Right renal cortex interstitium (tissue), 3 donors: ENCODE results near the gene PIGM. TPM values are rescaled to one million over a fixed set of nuclear protein-coding genes. Genes with fewer than 3 reads are reported as not detected.

Experiments
- DNase-seq, 3 donors: peaks; one replicate each; pipeline ENCODE4 v3.0.0-alpha.2; 2013; ENCODE audit warnings: low read depth in 3 of 3, low spot score in 2 of 3
- polyA plus RNA-seq, 3 donors: library from polyadenylated mRNA; unstranded; fragments of 120-200 nt; gene quantifications; one replicate each; pipeline ENCODE4 v1.2.1, GENCODE V29; 2013; ENCODE audit not compliant: insufficient read length in 3 of 3

PIGM gene
- polyA plus RNA-seq, 3 donors: 11.5 to 12.2 (median 11.9) TPM

DNA sequence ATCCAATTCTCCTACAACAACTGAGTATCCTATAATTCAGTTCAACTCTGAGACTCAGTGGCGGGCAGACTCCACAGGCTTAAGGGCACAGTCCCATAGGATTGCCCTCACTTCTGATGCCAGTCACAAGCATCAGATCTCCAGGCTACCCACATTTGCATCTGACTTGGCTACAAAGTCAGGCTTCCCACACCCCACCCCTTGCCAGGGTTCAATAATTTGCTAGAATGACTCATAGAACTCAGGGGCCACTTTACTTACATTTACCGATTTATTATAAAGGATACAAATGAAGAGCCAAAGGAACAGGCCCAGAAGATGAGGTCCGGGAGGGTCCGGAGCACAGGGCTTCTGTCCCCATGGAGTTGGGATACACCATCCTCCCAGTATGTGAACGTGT is 41.8 kb downstream of the PIGM start:
- no peak for DNase-seq

DNA sequence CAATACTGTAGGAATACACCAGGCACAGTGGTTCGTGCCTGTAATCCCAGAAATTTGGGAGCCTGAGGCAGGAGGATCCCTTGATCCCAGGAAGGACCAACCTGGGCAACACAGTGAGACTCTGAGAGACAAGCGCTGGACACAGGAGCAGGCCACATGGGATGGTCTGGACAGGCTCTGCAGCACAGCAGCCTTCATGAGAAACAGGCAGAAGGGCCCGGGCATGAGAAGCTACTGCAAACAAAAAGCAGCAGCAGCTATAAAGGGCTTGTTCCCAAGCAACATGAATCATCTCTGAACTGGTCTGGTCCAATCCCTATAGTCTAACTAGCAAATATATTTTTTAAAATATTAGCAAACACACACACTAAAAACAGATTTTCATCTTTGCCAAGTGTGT is 42.2 kb downstream of the PIGM start:
- DNase-seq: no peak

DNA sequence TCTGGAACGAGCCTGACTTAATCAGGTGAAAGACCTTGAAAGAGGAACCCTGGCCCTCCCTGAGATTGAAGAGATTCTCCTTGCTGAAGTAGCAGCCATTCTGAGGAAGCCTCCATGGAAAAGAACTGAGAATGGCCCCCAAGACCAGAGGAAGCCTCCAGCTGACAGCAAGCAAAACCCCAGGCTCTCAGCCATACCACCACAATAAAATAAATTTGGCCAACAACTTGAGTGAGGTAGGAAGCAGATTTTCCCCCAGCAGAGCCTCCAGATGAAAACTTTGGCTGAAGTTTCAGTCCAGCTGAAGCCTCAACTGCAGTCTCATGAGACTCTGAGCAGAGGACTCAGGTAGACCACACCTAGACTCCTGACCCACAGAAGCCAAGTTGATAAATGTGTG is 43.8 kb downstream of the PIGM start:
- DNase-seq: no peak

DNA sequence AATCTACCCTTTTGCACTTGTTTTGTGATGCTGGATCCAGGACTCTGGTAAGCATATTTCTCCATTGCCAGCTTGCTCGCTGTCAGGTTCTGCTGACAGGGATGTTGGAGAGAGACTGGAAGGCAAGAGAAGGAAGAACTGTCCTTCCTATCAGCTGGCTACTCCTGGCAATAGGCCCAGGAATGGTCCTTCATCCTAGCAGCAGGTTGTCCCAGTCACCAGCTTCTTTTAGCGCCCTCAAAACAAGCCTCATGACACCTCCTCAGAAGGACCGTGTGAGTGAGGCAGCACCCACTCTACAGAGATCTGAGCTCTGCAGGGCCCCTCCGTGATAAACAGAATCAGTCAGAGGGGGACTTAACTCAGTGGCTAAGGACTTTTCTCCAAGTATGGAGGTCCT is 44.6 kb downstream of the PIGM start:
- no peak for DNase-seq

DNA sequence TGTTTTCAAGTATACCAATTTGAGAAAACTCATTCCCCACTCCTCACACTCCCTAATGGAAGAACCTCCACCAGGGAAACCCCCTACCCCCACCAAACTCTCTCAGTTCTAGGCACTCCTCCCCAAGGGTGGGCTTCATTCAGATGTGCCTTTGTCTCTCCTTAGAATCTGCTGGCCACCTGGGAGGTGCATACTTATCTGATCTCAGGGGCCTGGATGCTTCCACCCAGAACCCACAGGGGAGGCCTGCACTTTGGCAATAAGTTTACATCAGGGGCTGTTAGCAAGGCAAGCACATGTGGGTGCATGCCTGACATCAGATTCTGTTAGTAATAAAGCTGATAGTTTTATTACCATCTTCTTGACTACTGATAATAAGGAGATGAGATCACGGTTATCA is 45.3 kb downstream of the PIGM start:
- DNase-seq: no peak

DNA sequence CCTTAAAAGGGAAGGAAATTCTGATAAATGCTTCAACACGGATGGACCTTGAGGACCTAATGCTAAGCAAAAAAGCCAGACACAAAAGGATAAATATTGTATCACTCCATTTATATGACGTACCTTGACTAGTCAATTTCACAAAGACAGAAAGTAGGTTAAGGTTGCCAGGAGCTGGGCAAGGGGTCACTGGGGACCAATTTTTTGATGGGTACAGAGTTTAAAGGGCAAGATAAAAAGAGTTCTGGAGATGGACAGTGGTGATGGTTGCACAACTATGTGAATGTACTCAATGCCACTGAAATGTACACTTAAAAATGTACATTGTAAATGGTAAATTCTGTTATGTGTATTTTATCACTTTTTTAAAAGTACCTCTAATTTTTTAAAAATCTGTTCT is 45.7 kb downstream of the PIGM start:
- DNase-seq: no peak

DNA sequence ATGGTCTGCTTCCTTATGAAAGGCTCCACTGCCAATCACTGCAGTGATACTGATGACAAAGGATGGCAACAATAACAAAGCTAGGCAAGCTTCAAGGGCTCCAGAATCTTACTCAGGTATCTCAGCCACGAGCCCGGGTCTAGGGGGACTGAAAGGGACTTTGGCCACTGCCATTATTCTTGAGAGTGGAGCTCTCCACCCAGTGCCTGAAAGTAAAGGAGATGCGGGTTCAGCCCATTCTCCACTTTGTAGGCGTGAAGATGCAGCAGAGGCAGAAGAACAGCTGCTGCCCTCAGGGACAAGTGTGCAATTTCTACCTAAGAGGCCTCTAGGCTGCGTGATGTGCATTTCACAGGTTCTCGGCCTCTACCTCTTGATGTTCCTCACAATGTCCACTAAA is 46.3 kb downstream of the PIGM start:
- no peak for DNase-seq

DNA sequence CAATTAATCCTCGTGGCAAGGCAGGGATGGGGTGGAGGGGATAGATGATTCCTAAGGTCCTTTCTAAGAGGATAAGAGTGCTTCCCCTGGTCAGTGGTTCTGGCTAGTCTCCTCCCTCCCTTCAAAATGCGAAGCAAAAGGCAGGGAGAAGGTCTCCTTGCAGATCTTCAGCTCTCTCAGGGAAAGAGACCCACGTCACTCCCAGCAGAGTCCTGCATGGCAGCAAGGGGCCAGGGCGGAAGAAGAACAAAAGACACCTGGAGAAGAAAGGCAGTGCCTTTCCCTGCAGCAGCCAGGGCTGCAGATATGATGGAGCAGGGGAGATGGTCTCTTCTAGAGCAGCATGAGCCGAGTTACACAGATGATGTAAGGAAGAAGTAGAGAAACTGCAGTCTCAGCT is 48.1 kb downstream of the PIGM start:
- DNase-seq: no peak

DNA sequence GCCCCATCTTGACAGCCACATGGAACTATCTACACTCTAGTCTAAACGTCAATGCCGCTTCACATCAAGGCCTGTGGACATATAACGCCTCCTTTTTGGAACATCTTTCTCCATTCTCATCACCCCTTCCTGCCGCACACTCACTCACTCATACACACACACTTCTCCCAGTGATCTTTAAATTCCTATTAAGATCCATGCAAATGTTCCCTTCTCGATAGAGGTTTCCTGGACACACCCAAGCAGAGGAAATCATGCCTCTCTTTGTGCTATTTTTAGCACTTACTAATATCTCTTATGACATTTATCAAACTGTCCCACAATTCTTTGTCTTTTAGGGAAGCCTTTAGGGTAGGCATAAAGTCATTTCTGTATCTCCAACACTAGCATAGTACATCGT is 49.5 kb downstream of the PIGM start:
- no peak for DNase-seq

DNA sequence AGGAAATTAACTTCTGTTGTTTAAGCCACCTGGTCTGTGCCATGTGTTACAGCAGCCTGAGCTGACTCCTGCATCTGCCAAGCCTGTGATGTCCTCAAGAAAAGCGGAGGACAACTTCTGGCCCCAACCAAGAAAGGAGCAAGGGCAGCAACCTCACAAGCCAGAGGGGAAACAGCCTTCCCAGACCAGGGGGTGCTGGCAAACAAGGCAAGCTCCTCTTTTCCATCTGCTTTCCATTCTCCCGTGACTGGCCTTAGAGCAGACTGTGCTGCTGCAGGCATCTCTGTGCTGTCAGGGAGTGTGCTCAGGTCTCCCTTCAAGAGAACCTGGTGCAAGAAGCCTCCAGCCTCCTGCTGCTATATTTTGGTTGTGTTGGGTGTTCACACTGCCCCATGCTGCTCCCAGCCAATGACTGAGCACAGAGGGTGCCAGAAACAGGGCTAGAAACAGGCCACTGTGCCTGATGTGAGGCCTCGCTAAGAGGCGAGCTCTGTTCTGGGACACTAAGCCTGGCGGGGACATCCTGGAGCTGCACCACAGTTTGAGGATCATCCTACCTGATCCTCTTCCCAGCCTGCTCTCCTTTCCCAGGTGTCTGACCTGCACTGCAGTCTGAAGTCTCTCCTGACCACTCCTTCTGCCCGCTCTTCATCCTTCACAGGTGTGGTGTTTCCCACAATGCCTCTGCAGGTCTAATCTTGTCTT is 50.3 kb downstream of the PIGM start:
- no peak for DNase-seq

DNA sequence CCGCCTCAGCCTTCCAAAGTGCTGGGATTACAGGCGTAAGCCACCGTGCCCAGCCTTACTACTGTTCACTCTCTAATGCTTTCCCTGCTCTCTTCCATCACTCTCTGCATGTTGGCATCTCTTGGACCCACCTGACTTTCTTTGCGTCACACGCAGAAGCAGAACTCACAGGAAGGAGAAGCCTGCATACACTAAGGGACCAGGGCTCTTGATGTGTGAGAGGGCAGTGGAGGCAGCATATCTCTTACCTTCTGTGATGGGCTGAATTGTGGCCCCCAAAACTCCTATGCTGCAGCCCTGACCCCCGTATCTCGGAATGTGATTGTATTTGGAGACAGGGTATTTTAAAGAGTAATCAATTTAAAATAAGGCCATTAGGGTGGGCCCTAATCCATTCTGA is 51.0 kb downstream of the PIGM start:
- DNase-seq: no peak

DNA sequence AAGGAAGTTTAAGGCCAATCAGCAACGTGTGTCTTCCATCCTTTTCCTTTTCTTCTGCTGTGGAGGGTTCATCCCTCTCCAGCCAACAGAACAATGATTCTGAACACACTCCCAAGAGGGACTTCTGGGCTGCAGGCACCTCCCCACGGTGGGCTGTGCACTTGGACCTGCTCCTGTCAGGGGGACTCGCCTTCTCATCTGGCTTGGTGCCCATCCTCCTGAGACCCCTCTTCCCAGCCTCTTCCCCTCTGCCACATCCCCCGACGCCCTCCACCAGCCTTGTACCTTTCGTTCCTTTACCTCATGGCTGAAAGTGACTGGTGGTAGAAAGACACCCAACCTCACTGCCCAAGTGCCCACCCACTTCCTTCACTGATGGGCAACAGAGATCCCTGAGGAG is 51.7 kb downstream of the PIGM start:
- DNase-seq: no peak

DNA sequence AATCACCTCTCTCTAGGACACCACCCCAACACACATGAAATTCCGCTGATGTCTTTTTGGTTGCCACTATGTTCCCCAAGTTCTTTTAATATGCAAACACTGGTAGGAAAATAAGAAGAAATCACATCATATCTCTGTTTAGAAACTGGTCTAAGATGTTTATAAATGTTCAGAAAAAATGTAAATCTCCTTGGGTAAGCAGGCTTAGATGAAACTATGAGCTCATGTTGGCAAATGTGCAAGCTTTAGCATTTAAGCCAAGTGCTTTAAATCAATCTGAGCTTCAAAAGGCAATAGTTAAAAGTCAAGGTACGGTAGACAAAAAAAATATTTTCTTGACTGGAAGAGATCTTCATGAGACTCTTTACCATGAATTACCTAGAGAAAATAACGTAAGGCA is 52.5 kb downstream of the PIGM start:
- DNase-seq: no peak

DNA sequence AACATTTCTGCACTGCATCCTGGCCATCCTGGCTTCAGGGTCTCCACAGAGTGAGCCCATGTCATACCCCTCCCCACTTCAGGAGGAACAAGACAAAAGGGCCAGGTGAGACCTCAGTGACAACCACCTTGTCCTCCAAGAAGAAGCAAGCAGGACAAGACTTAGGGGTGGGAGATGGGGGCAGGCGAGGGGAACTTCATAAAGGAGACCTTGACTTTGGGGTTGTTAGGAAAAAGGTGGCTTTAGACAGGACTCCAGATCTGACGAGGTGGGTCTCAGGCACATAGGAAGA is 53.7 kb downstream of the PIGM start:
- DNase-seq: no peak

DNA sequence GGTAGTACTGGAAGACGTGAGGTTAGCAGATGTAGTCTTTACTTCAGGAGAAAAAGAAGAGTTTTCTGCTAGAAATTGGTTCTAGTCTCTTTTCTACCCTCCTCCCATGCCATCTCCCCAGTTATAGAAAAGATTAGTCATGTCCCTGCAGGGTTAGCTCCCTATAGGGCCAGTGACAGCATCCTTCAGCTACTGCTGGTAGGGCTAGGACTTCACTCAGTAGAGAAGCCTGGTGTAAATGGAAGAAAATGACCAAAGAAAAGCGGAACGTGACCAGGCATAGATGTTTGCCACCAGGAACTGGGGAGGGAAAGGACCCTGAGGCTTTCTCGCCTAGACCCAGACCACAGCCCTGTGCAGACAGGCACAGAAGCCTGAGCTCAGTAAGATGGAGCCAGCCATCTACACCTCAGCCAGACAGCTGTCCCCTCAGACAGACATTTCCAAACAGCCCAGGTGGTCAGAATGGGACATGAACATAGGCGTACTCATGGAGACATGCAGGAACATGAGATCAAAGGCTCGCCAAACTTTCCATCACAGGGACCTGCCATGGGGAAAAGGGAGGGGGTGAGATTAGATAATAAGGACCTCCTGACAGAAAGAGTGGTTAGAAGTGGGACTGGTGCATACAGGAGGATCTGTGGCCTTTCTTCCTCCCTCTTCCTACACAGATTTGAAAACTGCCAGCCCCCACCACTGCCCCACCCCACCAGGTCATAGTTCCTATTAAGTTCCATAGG is 54.3 kb downstream of the PIGM start:
- no peak for DNase-seq

Other genes starting within 250 kb of the PIGM start
- under 1 TPM; 0.08 to 0.65 (median 0.36) TPM for gene FCRL6, start 229.6 kb downstream of the PIGM start, polyA plus RNA-seq
- gene SLAMF8, start 205.1 kb downstream of the PIGM start, polyA plus RNA-seq: 1 to 10 TPM in 1 of 3 donors, under 1 TPM in 2; 0.61 to 1.4 (median 0.78) TPM
- under 1 TPM; 0.36 to 0.93 (median 0.42) TPM for gene VSIG8, start 169.3 kb downstream of the PIGM start, polyA plus RNA-seq
- gene CFAP45, start 131.8 kb downstream of the PIGM start, polyA plus RNA-seq: 1 to 10 TPM; 3.2 to 4.1 (median 4.1) TPM
- 100 to 1,000 TPM; 116 to 148 (median 133) TPM for gene TAGLN2, start 106.5 kb downstream of the PIGM start, polyA plus RNA-seq
- 10 to 100 TPM; 10.7 to 11.6 (median 11.5) TPM for gene IGSF9, start 86.4 kb downstream of the PIGM start, polyA plus RNA-seq
- gene SLAMF9, start 77.8 kb downstream of the PIGM start, polyA plus RNA-seq: not detected
- gene KCNJ10, start 38.2 kb upstream of the PIGM start, polyA plus RNA-seq: 10 to 100 TPM; 28.0 to 33.3 (median 29.1) TPM
- under 1 TPM; 0.08 to 0.12 (median 0.08) TPM for gene KCNJ9, start 49.5 kb upstream of the PIGM start, polyA plus RNA-seq
- gene IGSF8, start 66.6 kb upstream of the PIGM start, polyA plus RNA-seq: 10 to 100 TPM; 24.8 to 33.0 (median 29.2) TPM
- 1 to 10 TPM; 4.2 to 5.8 (median 4.6) TPM for gene ATP1A2, start 83.8 kb upstream of the PIGM start, polyA plus RNA-seq
- gene ATP1A4, start 119.6 kb upstream of the PIGM start, polyA plus RNA-seq: under 1 TPM in 1 of 3 donors, not detected in 2; 0.37 TPM
- gene CASQ1, start 158.6 kb upstream of the PIGM start, polyA plus RNA-seq: under 1 TPM; 0.15 to 0.34 (median 0.18) TPM
- 100 to 1,000 TPM; 129 to 136 (median 132) TPM for gene PEA15, start 173.4 kb upstream of the PIGM start, polyA plus RNA-seq
- 100 to 1,000 TPM; 170 to 208 (median 184) TPM for gene DCAF8, start 230.6 kb upstream of the PIGM start, polyA plus RNA-seq